OCI-LY7 (cell line): Measurements from ENCODE around the gene CTBP1. TPM values are rescaled to one million over a fixed set of nuclear protein-coding genes. Genes with fewer than 3 reads are reported as not detected.

ENCODE experiments used
- BruUV-seq: library from RNA; stranded (reverse); fragments of 400-500 nt; replicated peaks from 2 replicates; lab custom pipeline; 2021; lab: Mats Ljungman, UMichigan
- CTCF ChIA-PET: fragments of 300-600 bp; sonication (Branson Sonifier 250); formaldehyde crosslinking; loops from one replicate; lab custom pipeline; 2022; ENCODE audit warnings: antibody characterized with exemption; ENCODE audit not compliant: unreplicated experiment; lab: Charles Lee
- POLR2A ChIA-PET: fragments of 300-600 bp; sonication (Branson Sonifier 250); formaldehyde crosslinking; loops from one replicate; lab custom pipeline; 2022; ENCODE audit warnings: antibody characterized with exemption; lab: Charles Lee
- DNase-seq: peaks from one replicate; pipeline ENCODE4 v3.0.0-alpha.2; 2015; ENCODE audit warnings: low spot score
- H2AFZ ChIP-seq: fragments of 200-600 bp; sonication (generic), shearing (Covaris generic); 2 replicates; pipeline ENCODE4 v1.6.1; 2014; ENCODE audit warnings: mild to moderate bottlenecking, antibody characterized with exemption, low read length, moderate library complexity
- H3K27ac ChIP-seq: fragments of 200-600 bp; sonication (generic); 2 replicates; pipeline ENCODE4 v1.5.1; 2014; ENCODE audit warnings: mixed run types, low read depth, mild to moderate bottlenecking, moderate library complexity, low read length, inconsistent platforms; ENCODE audit not compliant: poor library complexity, severe bottlenecking
- H3K36me3 ChIP-seq: fragments of 200-600 bp; sonication (generic); 2 replicates; pipeline ENCODE4 v1.6.1; 2014; ENCODE audit warnings: mild to moderate bottlenecking, antibody characterized with exemption, low read length, moderate library complexity, mixed read lengths; ENCODE audit not compliant: insufficient read depth
- H3K4me1 ChIP-seq: fragments of 200-600 bp; sonication (generic); 2 replicates; pipeline ENCODE4 v1.5.1; 2014; ENCODE audit warnings: mild to moderate bottlenecking, low read length; ENCODE audit not compliant: insufficient read depth, poor library complexity, severe bottlenecking
- H3K4me2 ChIP-seq: fragments of 200-600 bp; sonication (generic); 2 replicates; pipeline ENCODE4 v1.6.1; 2014; ENCODE audit warnings: mild to moderate bottlenecking, low read length
- H3K4me3 ChIP-seq: fragments of 200-600 bp; sonication (generic); 2 replicates; pipeline ENCODE4 v1.5.1; 2014; ENCODE audit warnings: mild to moderate bottlenecking, low read depth, low read length; ENCODE audit not compliant: poor library complexity, severe bottlenecking
- H3K79me2 ChIP-seq: fragments of 200-600 bp; sonication (generic); 2 replicates; pipeline ENCODE4 v1.6.1; 2016; ENCODE audit warnings: low read depth, mild to moderate bottlenecking, low read length, moderate library complexity, mixed read lengths; ENCODE audit not compliant: insufficient read depth
- H3K9me2 ChIP-seq: fragments of 200-600 bp; sonication (generic); 2 replicates; pipeline ENCODE4 v1.6.1; 2016; ENCODE audit warnings: mild to moderate bottlenecking, low read length, mixed read lengths; ENCODE audit not compliant: insufficient read depth
- H3K9me3 ChIP-seq: fragments of 200-600 bp; sonication (generic); 2 replicates; pipeline ENCODE4 v1.6.1; 2014; ENCODE audit warnings: mild to moderate bottlenecking, mixed run types, low read length, mixed read lengths
- H4K20me1 ChIP-seq: fragments of 200-600 bp; sonication (generic); 2 replicates; pipeline ENCODE4 v1.6.1; 2014; ENCODE audit warnings: mild to moderate bottlenecking, antibody characterized with exemption, low read length, moderate library complexity, mixed read lengths; ENCODE audit not compliant: insufficient read depth
- CTCF ChIP-seq: fragments of 200-600 bp; sonication (generic); conservative IDR thresholded peaks from 2 replicates; pipeline ENCODE4 v1.5.1; 2014; ENCODE audit warnings: mild to moderate bottlenecking, antibody characterized with exemption, low read length, moderate library complexity, mixed read lengths
- EZH2phosphoT487 ChIP-seq: fragments of 200-600 bp; sonication (generic); IDR thresholded peaks from 2 replicates; pipeline ENCODE4 v1.6.1; 2018; ENCODE audit warnings: low read depth, borderline replicate concordance, mild to moderate bottlenecking, mixed run types, antibody characterized with exemption, low read length, moderate library complexity, mixed read lengths
- intact Hi-C: fragments of 100-400 bp; cut with micrococcal nuclease; formaldehyde crosslinking; loops from one replicate; pipeline ENCODE4 v1.10.0; 2022; ENCODE audit not compliant: unreplicated experiment
- total RNA-seq, 2 experiments: library from RNA; depleted of rRNA in 1 of 2; stranded (reverse); fragments of >200 nt in 1 of 2; shearing (Covaris generic) in 1 of 2; gene quantifications; 2 replicates each; pipeline ENCODE4 v1.2.3, GENCODE V29; 2014 to 2022

The CTBP1 gene
- total RNA-seq, 2 experiments from 2014 or later = 238 to 311 TPM

DNA sequence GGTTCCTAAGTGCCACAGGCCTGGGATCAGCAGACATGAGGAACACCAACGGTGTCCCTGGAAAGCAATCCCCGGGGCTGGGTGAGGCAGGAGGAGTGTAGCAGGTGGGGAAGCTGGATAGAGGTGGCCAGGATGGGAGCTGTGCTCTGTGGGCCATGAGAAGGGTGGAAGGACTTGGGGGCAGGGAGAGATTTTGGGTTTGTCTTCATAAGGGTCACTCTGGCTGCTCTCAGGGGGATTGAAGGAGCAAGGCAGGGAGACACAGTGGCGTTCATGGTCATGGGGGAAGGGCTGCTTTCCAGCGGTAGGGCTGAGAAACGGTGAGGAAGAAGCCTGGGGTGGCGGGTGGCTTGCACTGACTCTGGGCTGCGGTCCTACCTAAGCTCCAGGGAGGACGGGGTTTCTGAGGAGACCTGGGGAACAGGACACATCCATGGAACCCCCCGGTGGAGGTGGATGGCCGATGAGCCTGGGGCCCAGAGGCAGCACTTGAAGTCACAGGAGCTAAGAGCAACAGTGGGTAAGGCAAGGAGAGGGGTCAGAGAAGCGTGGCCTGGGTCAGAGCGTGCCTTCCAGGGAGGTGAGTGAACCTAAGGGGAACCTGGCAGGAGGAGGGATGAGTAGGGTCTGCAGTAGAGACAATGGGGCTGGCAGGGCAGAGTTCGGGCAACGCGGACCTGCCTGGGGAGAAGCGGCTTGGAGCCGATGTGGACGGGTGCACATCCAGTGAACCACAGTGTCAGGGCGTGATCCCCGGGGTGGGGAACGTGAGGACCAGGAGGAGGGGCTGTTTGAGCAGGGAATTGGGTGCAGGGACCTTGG, 12.4 kb upstream of the CTBP1 start:
- Histone ChIP-seq H4K20me1 (no peaks in the 10 kb centered on the region), H3K9me3 (peaks cover 14% of the 10 kb centered on the region), H3K9me2 (no peaks in the 10 kb centered on the region), H2AFZ (no peak overlapping the region), H3K36me3 (peaks cover 13% of the 10 kb centered on the region), H3K27ac (no peak overlapping the region), H3K79me2 (no peaks in the 10 kb centered on the region), H3K4me3 (no peak overlapping the region), H3K4me2 (no peak overlapping the region), H3K4me1 (no peaks in the 10 kb centered on the region)
- TF ChIP-seq EZH2phosphoT487 = no peak
- TF ChIP-seq CTCF = no peak
- intact Hi-C loops = no loop called here
- ChIA-PET CTCF (no interaction called here), POLR2A (interaction anchor here (0.6 kb wide), 1 partner anchor 112 kb away, joined by 3 read pairs; no protein-coding TSS in a partner anchor)
- BruUV-seq = no TSS peak
- DNase-seq = no peak

DNA sequence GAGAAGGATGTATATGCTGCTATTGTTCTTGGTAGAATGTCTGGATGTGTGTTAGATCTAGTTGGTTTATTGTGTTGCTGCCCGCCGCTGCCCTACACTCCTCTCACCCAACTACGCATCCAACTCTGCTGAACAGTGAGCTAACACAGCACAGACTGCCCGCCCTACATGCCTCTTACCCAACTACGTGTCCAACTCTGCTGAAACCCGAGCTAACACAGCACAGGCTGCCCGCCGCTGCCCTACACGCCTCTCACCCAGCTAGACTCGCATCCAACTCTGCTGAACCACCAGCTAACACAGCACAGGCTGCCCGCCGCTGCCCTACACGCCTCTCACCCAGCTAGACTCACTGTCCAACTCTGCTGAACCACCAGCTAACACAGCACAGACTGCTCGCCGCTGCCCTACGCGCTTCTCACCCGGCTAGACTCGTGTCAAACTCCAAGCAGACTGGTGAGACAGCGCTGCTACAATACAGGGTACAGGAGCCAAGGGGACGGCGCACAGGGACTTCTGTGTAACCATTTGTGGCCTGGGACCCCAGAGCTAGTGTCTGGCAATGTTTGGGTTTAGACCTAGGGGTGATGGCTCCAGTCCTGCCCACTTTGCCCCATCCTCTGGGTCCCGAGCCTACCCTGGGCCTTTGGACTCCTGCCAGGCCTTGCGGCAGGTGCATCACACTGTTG, 11.6 kb upstream of the CTBP1 start:
- H3K4me3 ChIP-seq = no peak overlapping the region
- no peak overlapping the region for H2AFZ ChIP-seq
- peaks cover 14% of the 10 kb centered on the region for H3K9me3 ChIP-seq
- CTCF ChIA-PET = no interaction called here
- no peak for TF ChIP-seq CTCF
- no peak for TF ChIP-seq EZH2phosphoT487
- H3K9me2 ChIP-seq = no peaks in the 10 kb centered on the region
- H3K79me2 ChIP-seq = no peaks in the 10 kb centered on the region
- H3K4me1 ChIP-seq = no peaks in the 10 kb centered on the region
- H3K36me3 ChIP-seq = peaks cover 6% of the 10 kb centered on the region
- H3K27ac ChIP-seq = no peak overlapping the region
- POLR2A ChIA-PET = no interaction called here
- H3K4me2 ChIP-seq = no peak overlapping the region
- H4K20me1 ChIP-seq = no peaks in the 10 kb centered on the region
- no TSS peak for BruUV-seq
- intact Hi-C loops = no loop called here
- no peak for DNase-seq

- H3K36me3 ChIP-seq = peaks cover 6% of the 10 kb centered on the region
- no peak overlapping the region for H3K4me2 ChIP-seq
- POLR2A ChIA-PET = no interaction called here
- H3K79me2 ChIP-seq = no peaks in the 10 kb centered on the region
- intact Hi-C loops = no loop called here
- H2AFZ ChIP-seq = no peak overlapping the region
- no peak overlapping the region for H3K27ac ChIP-seq
- peaks cover 18% of the 10 kb centered on the region for H3K9me3 ChIP-seq
- no peaks in the 10 kb centered on the region for H3K9me2 ChIP-seq
- no peaks in the 10 kb centered on the region for H3K4me1 ChIP-seq
- CTCF ChIA-PET = interaction anchor here (0.6 kb wide), 1 partner anchor 8 kb away, joined by 3 read pairs; no protein-coding TSS in a partner anchor
- H3K4me3 ChIP-seq = no peak overlapping the region
- DNase-seq = no peak
- TF ChIP-seq EZH2phosphoT487 = no peak
- no peak for TF ChIP-seq CTCF
- no TSS peak for BruUV-seq
- H4K20me1 ChIP-seq = no peaks in the 10 kb centered on the region
These were observed 11.0 kb upstream of the CTBP1 start for GRCh38 chr4:1259966-1260365.
